Gastrocnemius medialis (tissue), 4 donors: ENCODE measurements around the gene HSBP1L1.

Experiments used
- CTCF ChIP-seq, 5 experiments: fragments of 450-650 bp in 3 of 5; fragments of 200-600 bp in 2 of 5; sonication (generic) in 2 of 5; IDR thresholded peaks in 4 of 5; conservative IDR thresholded peaks in 1 of 5; 1 replicate in 4 of 5; 2 replicates in 1 of 5; pipeline ENCODE4 v1.5.1; 2016 to 2019; ENCODE audit warnings: antibody characterized with exemption in 5 of 5, mild to moderate bottlenecking in 3 of 5, moderate library complexity in 3 of 5
- POLR2A ChIP-seq, 2 donors: fragments of 450-650 bp; IDR thresholded peaks; one replicate each; pipeline ENCODE4 v1.6.1; 2017; ENCODE audit warnings: antibody characterized with exemption in 2 of 2, mild to moderate bottlenecking in 2 of 2, moderate library complexity in 2 of 2

- no peak for TF ChIP-seq CTCF (IDR thresholded peaks at IDR 0.05 in 4 of 5, conservative IDR thresholded peaks at IDR 0.05 in 1 of 5)
- no peak for TF ChIP-seq POLR2A (IDR thresholded peaks at IDR 0.05)
These were observed 11.7 kb downstream of the HSBP1L1 start for GRCh38 chr18:79975985-79976680.
